HFFc6 (cell line): Measurements from ENCODE around the gene PSME3. TPM values are rescaled to one million over a fixed set of nuclear protein-coding genes. Genes with fewer than 3 reads are reported as not detected.
"Not testable (repeated sequence)": the region's sequence is repeated elsewhere in the genome, so short reads cannot be mapped to it uniquely, and the experiment has no call there.

ENCODE experiments used
- DNase-seq: peaks from one replicate; pipeline ENCODE4 v3.0.0-alpha.2; 2018
- H3K27ac Mint-ChIP-seq: 2 replicates; pipeline ENCODE4 v1.8.0; 2020; ENCODE audit warnings: mild to moderate bottlenecking, mixed read lengths
- H3K27me3 Mint-ChIP-seq: 2 replicates; pipeline ENCODE4 v1.8.0; 2021; ENCODE audit warnings: mild to moderate bottlenecking, moderate library complexity, mixed read lengths; ENCODE audit not compliant: insufficient read depth
- H3K36me3 Mint-ChIP-seq: 2 replicates; pipeline ENCODE4 v1.8.0; 2021; ENCODE audit warnings: low read depth, mixed read lengths
- H3K4me1 Mint-ChIP-seq: 2 replicates; pipeline ENCODE4 v1.8.0; 2020; ENCODE audit warnings: low read depth, mixed read lengths
- H3K4me3 Mint-ChIP-seq: 2 replicates; pipeline ENCODE4 v1.8.0; 2020; ENCODE audit warnings: mild to moderate bottlenecking, moderate library complexity, mixed read lengths
- H3K9me3 Mint-ChIP-seq: 2 replicates; pipeline ENCODE4 v1.8.0; 2020; ENCODE audit warnings: mild to moderate bottlenecking, mixed read lengths
- total RNA-seq, 6 experiments: library from RNA; stranded (reverse); fragmentation: NEBNext Ultra II Directional; extraction: Animal tissue kit (Norgen Biotek cat#: 25700); gene quantifications; 2 replicates in 1 of 6; 3 replicates in 5 of 6; pipeline ENCODE4 v1.2.3, GENCODE V29; 2021
- TF ChIP-seq, protein P1 (sequence below): fragments of 200-600 bp; sonication (generic); IDR thresholded peaks from 2 replicates; pipeline ENCODE4 v1.5.0; 2021; ENCODE audit warnings: antibody characterized with exemption, mild to moderate bottlenecking

Gene PSME3
- total RNA-seq, 6 experiments from 2014 or later: 153 to 184 (median 162) TPM

DNA sequence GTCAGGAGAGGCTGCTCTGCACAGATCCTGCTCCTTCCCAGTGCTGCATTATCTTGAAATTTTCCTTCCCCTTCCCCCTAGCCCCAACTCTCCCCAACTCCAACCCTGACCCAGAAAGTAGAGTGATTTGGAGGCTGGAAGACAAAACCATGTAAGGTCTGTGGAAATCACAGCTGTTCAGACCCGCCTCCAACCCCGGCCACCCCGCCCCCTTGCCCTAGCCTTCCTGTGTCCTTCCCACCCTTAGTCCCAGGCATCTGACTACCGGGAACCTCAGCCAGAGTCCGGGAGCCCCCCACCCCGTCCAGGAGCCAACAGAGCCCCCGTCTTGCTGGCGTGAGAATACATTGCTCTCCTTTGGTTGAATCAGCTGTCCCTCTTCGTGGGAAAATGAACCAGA is 17.8 kb downstream of the PSME3 start, which contains the start of gene AOC3:
AOC3 (plus strand) TSS at position 246 of the 400 bp plus-strand sequence; CDS start at position 391, 145 bp downstream.
- TF ChIP-seq, protein P1, sequence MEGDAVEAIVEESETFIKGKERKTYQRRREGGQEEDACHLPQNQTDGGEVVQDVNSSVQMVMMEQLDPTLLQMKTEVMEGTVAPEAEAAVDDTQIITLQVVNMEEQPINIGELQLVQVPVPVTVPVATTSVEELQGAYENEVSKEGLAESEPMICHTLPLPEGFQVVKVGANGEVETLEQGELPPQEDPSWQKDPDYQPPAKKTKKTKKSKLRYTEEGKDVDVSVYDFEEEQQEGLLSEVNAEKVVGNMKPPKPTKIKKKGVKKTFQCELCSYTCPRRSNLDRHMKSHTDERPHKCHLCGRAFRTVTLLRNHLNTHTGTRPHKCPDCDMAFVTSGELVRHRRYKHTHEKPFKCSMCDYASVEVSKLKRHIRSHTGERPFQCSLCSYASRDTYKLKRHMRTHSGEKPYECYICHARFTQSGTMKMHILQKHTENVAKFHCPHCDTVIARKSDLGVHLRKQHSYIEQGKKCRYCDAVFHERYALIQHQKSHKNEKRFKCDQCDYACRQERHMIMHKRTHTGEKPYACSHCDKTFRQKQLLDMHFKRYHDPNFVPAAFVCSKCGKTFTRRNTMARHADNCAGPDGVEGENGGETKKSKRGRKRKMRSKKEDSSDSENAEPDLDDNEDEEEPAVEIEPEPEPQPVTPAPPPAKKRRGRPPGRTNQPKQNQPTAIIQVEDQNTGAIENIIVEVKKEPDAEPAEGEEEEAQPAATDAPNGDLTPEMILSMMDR: no peak
- no peaks in the 10 kb centered on the region for H3K36me3 Mint-ChIP-seq

DNA sequence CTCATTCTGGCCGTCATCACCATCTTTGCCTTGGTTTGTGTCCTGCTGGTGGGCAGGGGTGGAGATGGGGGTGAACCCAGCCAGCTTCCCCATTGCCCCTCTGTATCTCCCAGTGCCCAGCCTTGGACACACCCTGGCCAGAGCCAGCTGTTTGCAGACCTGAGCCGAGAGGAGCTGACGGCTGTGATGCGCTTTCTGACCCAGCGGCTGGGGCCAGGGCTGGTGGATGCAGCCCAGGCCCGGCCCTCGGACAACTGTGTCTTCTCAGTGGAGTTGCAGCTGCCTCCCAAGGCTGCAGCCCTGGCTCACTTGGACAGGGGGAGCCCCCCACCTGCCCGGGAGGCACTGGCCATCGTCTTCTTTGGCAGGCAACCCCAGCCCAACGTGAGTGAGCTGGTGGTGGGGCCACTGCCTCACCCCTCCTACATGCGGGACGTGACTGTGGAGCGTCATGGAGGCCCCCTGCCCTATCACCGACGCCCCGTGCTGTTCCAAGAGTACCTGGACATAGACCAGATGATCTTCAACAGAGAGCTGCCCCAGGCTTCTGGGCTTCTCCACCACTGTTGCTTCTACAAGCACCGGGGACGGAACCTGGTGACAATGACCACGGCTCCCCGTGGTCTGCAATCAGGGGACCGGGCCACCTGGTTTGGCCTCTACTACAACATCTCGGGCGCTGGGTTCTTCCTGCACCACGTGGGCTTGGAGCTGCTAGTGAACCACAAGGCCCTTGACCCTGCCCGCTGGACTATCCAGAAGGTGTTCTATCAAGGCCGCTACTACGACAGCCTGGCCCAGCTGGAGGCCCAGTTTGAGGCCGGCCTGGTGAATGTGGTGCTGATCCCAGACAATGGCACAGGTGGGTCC is 18.4 kb downstream of the PSME3 start:
- H3K9me3 Mint-ChIP-seq, H3K4me1 Mint-ChIP-seq, H3K27ac Mint-ChIP-seq, H3K4me3 Mint-ChIP-seq, DNase-seq, H3K36me3 Mint-ChIP-seq: not testable (repeated sequence)
- peaks cover 16% of the 10 kb centered on the region for H3K27me3 Mint-ChIP-seq

More for the DNA sequence above, 17.8 kb downstream of the PSME3 start, which contains the start of gene AOC3:
- peaks cover 16% of the 10 kb centered on the region for H3K27me3 Mint-ChIP-seq
- H3K9me3 Mint-ChIP-seq: no peaks in the 10 kb centered on the region
- H3K27ac Mint-ChIP-seq: no peak within 1 kb of the TSS
- H3K4me1 Mint-ChIP-seq: peaks cover 10% of the 10 kb centered on the region
- no peak for DNase-seq
- no peak within 1 kb of the TSS for H3K4me3 Mint-ChIP-seq

DNA sequence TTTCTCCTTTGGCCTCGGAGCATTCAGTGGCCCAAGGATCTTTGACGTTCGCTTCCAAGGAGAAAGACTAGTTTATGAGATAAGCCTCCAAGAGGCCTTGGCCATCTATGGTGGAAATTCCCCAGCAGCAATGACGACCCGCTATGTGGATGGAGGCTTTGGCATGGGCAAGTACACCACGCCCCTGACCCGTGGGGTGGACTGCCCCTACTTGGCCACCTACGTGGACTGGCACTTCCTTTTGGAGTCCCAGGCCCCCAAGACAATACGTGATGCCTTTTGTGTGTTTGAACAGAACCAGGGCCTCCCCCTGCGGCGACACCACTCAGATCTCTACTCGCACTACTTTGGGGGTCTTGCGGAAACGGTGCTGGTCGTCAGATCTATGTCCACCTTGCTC is 19.2 kb downstream of the PSME3 start:
- Mint-ChIP-seq H3K27ac (no peak overlapping the region), H3K4me3 (no peak overlapping the region), H3K36me3 (no peaks in the 10 kb centered on the region), H3K4me1 (no peaks in the 10 kb centered on the region), H3K9me3 (no peaks in the 10 kb centered on the region), H3K27me3 (peaks cover 18% of the 10 kb centered on the region)
- TF ChIP-seq, protein P1: no peak
- no peak for DNase-seq

GRCh38 chr17:42853004-42853403 is 19.8 kb downstream of the PSME3 start:
- H3K9me3 Mint-ChIP-seq: no peaks in the 10 kb centered on the region
- TF ChIP-seq, protein P1: no peak
- H3K4me3 Mint-ChIP-seq: no peak overlapping the region
- H3K27me3 Mint-ChIP-seq: peaks cover 18% of the 10 kb centered on the region
- DNase-seq: no peak
- no peak overlapping the region for H3K27ac Mint-ChIP-seq
- no peaks in the 10 kb centered on the region for H3K4me1 Mint-ChIP-seq
- no peaks in the 10 kb centered on the region for H3K36me3 Mint-ChIP-seq

GRCh38 chr17:42853597-42853967 is 20.4 kb downstream of the PSME3 start:
- H3K27ac Mint-ChIP-seq: no peak overlapping the region
- no peaks in the 10 kb centered on the region for H3K9me3 Mint-ChIP-seq
- TF ChIP-seq, protein P1: no peak
- DNase-seq: no peak
- H3K27me3 Mint-ChIP-seq: peaks cover 18% of the 10 kb centered on the region
- no peaks in the 10 kb centered on the region for H3K36me3 Mint-ChIP-seq
- H3K4me1 Mint-ChIP-seq: no peaks in the 10 kb centered on the region
- H3K4me3 Mint-ChIP-seq: no peak overlapping the region
